BE2C (cell line): ENCODE data around the gene ATAD1.

Experiments
- DNase-seq: peaks from one replicate; pipeline ENCODE4 v3.0.0-alpha.2; 2020
- H3K27me3 ChIP-seq: fragments of 250-450 bp; sonication (Bioruptor Pico); 2 replicates; pipeline ENCODE4 v1.5.1; 2020; ENCODE audit warnings: mild to moderate bottlenecking
- H3K36me3 ChIP-seq: fragments of 250-450 bp; sonication (Bioruptor Pico); 2 replicates; pipeline ENCODE4 v1.5.1; 2020; ENCODE audit warnings: mild to moderate bottlenecking
- H3K4me1 ChIP-seq: fragments of 250-450 bp; sonication (Bioruptor Pico); 2 replicates; pipeline ENCODE4 v1.5.1; 2020
- H3K4me3 ChIP-seq: 2 replicates; pipeline ENCODE4 v1.5.1; 2011; ENCODE audit warnings: low read depth, low read length
- H3K9me3 ChIP-seq: fragments of 250-450 bp; sonication (Bioruptor Pico); 2 replicates; pipeline ENCODE4 v1.5.1; 2020
- CTCF ChIP-seq: IDR thresholded peaks from 2 replicates; pipeline ENCODE4 v1.5.1; 2012; ENCODE audit warnings: mild to moderate bottlenecking, low read depth, low read length

Gene ATAD1

GRCh38 chr10:87759551-87759950 is 58.5 kb downstream of the ATAD1 start:
- DNase-seq: no peak

GRCh38 chr10:87757685-87758084 is 60.3 kb downstream of the ATAD1 start:
- Histone ChIP-seq H3K36me3 (peaks cover 16% of the 10 kb centered on the region), H3K9me3 (no peaks in the 10 kb centered on the region), H3K27me3 (no peaks in the 10 kb centered on the region), H3K4me3 (no peak overlapping the region), H3K4me1 (no peaks in the 10 kb centered on the region)
- DNase-seq: no peak
- no peak for TF ChIP-seq CTCF

More at GRCh38 chr10:87759551-87759950, 58.5 kb downstream of the ATAD1 start:
- Histone ChIP-seq H3K4me1 (no peaks in the 10 kb centered on the region), H3K4me3 (no peak overlapping the region), H3K27me3 (no peaks in the 10 kb centered on the region), H3K36me3 (peaks cover 7% of the 10 kb centered on the region), H3K9me3 (no peaks in the 10 kb centered on the region)
- no peak for TF ChIP-seq CTCF

- Histone ChIP-seq H3K4me3 (no peak overlapping the region), H3K9me3 (no peaks in the 10 kb centered on the region), H3K4me1 (no peaks in the 10 kb centered on the region), H3K27me3 (no peaks in the 10 kb centered on the region), H3K36me3 (peaks cover 16% of the 10 kb centered on the region)
- DNase-seq: no peak
- TF ChIP-seq CTCF: no peak
These were observed 63.8 kb downstream of the ATAD1 start for GRCh38 chr10:87753995-87754866.

- no peak for DNase-seq
- Histone ChIP-seq H3K4me1 (no peaks in the 10 kb centered on the region), H3K27me3 (no peaks in the 10 kb centered on the region), H3K36me3 (peaks cover 16% of the 10 kb centered on the region), H3K9me3 (no peaks in the 10 kb centered on the region), H3K4me3 (no peak overlapping the region)
- no peak for TF ChIP-seq CTCF
These were observed 65.5 kb downstream of the ATAD1 start for GRCh38 chr10:87752566-87752965.

- no peaks in the 10 kb centered on the region for H3K4me1 ChIP-seq
- H3K9me3 ChIP-seq: no peaks in the 10 kb centered on the region
- H3K4me3 ChIP-seq: no peak overlapping the region
- TF ChIP-seq CTCF: no peak
- no peak for DNase-seq
- peaks cover 14% of the 10 kb centered on the region for H3K36me3 ChIP-seq
- H3K27me3 ChIP-seq: no peaks in the 10 kb centered on the region
These were observed 66.8 kb downstream of the ATAD1 start for GRCh38 chr10:87751274-87751673.

- no peak for TF ChIP-seq CTCF
- H3K4me1 ChIP-seq: no peaks in the 10 kb centered on the region
- no peaks in the 10 kb centered on the region for H3K27me3 ChIP-seq
- peaks cover 9% of the 10 kb centered on the region for H3K36me3 ChIP-seq
- no peak for DNase-seq
- H3K4me3 ChIP-seq: no peak overlapping the region
- H3K9me3 ChIP-seq: no peaks in the 10 kb centered on the region
These were observed 67.2 kb downstream of the ATAD1 start for GRCh38 chr10:87750817-87751216.
